HG02938 (cell line): ENCODE results near the gene LCE3E.
"Not testable (repeated sequence)": the region's sequence is repeated elsewhere in the genome, so short reads cannot be mapped to it uniquely, and the experiment has no call there.

Source experiments
- ATAC-seq: cut with Tn5 transposase; IDR thresholded peaks from one replicate; pipeline ENCODE4 v1.9.1; 2021; ENCODE audit warnings: mild to moderate bottlenecking, moderate library complexity; ENCODE audit not compliant: unreplicated experiment

Gene LCE3E

GRCh38 chr1:152566681-152567080 lies at the start of gene LCE3E:
LCE3E (minus strand) TSS chr1:152566780; CDS start chr1:152566208, 572 bp downstream.
- no peak for ATAC-seq

DNA sequence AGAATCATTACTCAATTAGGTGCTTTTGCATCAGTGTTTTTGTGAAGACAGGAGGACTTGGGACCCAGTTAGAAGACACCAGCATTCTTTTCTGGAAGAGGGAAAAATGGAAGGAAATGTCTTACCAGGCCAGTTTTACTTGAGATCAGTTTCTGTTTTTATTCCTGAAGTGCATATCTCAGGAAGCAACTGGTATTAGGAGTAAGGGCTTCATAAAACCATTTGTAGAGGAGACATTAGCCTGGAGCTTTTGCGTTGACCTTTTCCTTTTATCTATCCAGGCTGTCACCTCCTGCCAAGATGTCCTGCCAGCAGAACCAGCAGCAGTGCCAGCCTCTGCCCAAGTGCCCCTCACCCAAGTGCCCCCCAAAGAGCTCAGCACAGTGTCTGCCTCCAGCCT lies 46.9 kb upstream of the LCE3E start, which contains the start of gene LCE3B:
Gene LCE3B (plus strand): TSS at position 301 of the 400 bp plus-strand sequence. CDS start 0 bp downstream, at position 301.
- ATAC-seq, result no peak

GRCh38 chr1:152599934-152600333 lies 33.4 kb upstream of the LCE3E start, which contains the start of gene LCE3C:
LCE3C (plus strand) TSS chr1:152600234; CDS start chr1:152600732, 498 bp downstream.
- no peak for ATAC-seq

GRCh38 chr1:152596986-152597385 lies 30.4 kb upstream of the LCE3E start:
- ATAC-seq, result no peak

DNA sequence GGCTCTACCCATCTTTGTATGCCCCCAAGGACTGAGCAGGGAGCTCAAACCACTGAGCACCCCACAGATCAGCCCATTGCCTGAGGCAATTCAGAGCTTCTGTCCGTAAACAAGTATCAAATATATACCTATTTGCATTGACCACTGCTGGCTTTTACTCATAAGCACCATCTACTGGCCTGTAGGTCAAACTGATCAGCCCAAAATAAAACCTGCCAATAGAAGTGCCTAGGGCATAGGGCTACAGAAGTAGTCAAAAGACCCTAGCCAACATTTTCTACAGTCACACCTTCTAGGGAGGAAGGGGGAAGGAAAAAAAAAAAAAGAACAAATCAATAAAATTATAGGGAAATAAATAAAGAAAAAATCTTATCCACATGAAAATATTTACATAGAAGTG lies 19.0 kb upstream of the LCE3E start:
- ATAC-seq, result no peak

GRCh38 chr1:152582647-152583046 lies 16.1 kb upstream of the LCE3E start:
- no peak for ATAC-seq

GRCh38 chr1:152580433-152580832 lies 13.9 kb upstream of the LCE3E start, which contains the start of gene LCE3D:
LCE3D (minus strand) TSS chr1:152580516; CDS start chr1:152579936, 580 bp downstream.
- ATAC-seq, result no peak

DNA sequence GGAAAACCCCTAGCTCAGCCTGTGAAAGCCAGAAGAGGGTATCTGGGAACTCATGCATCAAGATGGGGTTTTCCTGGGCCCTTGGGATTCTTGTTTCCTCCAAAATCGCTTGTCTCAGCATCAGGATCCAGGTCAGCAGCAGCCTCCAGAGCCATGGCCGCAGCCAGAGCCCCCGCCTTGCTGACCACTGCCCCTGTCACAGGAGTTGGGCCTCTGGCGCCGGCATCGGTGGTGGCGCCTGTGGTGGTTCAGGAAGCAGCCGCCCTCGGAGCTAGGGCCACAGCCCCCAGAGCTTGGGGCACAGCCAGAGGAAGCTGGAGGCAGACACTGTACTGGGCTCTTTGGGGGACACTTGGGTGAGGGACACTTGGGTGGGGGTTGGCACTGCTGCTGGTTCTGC lies 12.9 kb upstream of the LCE3E start:
- ATAC-seq, result not testable (repeated sequence)

- ATAC-seq, result peak; percentile 37
Measured at GRCh38 chr1:152577168-152577567, 10.6 kb upstream of the LCE3E start.

DNA sequence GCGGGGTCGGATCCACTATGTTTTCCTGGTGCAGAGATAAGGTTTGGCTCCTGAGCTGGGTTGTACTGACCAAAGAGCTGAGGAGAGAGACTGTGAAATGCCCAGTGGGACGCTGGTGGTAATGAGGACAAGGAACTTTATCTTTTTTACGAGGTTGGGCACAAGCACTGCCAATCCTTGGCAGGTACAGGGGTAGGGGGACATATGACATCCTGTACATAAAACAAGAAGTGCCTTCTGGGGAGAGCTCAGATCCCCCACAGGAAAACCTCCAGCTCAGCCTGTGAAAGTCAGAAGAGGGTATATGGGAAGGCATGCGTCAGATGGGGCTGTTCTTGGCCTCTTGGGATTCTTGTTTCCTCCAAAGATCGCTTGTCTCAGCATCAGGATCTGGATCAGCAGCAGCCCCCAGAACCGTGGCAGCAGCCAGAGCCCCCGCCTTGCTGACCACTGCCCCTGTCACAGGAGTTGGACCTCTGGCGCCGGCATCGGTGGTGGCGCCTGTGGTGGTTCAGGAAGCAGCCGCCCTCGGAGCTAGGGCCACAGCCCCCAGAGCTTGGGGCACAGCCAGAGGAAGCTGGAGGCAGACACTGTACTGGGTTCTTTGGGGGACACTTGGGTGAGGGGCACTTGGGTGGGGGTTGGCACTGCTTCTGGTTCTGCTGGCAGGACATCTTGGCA lies 905 bp downstream of the LCE3E start:
- no peak for ATAC-seq

DNA sequence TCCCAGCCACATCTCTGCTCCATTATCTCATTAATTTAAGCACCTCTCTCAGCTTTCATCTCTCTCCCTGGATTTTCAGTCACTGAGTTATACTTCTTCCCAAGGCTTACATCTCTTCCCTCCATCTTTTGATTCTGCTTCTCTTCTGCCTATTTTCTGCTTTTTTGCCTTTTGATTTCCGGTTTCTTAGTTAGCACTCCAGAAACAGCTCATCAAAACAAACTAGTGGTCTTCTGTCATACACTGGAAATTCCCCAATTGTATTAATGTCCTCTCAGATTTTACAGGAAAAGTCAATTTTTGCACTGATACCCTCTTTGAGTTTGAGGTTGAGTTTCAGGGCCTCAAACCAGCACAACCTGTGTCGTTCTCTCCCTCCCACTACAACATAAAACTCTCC lies 1.5 kb downstream of the LCE3E start:
- no peak for ATAC-seq

GRCh38 chr1:152548358-152548757 lies 18.2 kb downstream of the LCE3E start:
- ATAC-seq, result not testable (repeated sequence)

DNA sequence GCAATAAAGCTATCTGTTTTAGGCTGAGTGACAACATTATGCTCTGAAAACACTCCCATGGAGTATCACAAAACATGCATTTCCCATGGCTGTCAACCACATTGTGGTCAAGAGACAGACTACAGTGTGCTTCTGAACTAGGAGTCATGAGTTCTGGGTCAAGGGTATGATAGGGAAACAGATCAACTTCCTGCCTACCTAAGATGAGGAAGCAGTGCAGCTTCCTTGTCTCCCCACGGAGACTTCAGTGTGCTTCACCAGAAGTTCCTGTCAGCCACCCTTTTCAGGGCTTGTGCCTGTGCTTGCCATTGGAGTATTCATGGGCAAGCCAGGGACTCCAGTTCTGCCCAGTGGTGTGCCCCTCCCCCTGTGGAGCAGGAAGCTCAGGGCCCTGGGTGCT lies 19.9 kb downstream of the LCE3E start:
- ATAC-seq, result no peak

GRCh38 chr1:152543820-152544219 lies 22.8 kb downstream of the LCE3E start:
- ATAC-seq, result no peak

- no peak for ATAC-seq
Measured at GRCh38 chr1:152539901-152540300, 26.7 kb downstream of the LCE3E start.

- no peak for ATAC-seq
Measured at GRCh38 chr1:152537496-152537895, 29.1 kb downstream of the LCE3E start.

DNA sequence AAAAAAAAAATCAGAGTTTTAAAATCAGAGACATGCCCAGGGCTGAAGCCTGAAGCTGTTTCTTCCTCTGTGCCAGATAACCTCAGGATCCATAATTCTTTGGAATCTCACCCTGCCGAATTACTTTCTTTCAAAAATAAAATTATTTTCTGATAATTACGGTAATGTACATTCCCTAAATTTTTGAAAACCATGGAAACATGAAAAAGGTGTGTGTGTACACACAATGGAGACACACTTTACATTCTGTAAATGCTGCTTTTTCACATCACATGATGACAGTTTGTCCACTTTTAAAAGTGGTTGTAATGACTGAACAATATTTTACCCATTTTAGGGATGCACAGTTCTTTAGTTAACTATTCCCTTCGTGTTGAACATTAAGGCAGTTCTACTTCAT lies 30.8 kb downstream of the LCE3E start:
- ATAC-seq, result no peak

GRCh38 chr1:152533327-152533938 lies 33.1 kb downstream of the LCE3E start:
- no peak for ATAC-seq

GRCh38 chr1:152525080-152525641 lies 41.4 kb downstream of the LCE3E start:
- ATAC-seq, result no peak

GRCh38 chr1:152520561-152521090 lies 46.0 kb downstream of the LCE3E start:
- ATAC-seq, result no peak

DNA sequence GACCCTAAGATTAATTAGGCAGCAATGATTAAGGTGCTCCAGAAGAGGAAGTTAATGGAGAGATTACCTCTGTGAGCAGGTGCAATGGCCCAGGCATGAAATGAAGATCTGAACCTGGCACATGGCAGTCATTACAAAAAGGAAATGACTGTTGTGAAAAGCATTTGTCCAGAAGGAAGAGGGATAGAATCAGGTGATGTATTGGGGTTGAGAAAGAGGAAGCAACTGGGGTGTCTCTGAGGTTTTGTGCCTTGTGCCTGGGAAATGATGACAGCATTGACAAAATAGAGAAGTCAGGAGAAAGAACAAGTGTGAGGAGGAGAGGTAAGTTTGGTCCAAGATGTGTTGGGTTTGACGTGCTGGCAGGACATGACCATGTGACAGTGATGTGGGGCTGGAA lies 46.7 kb downstream of the LCE3E start:
- no peak for ATAC-seq
